ENCODE results near the gene IGF2R. TPM values are rescaled to one million over a fixed set of nuclear protein-coding genes. Genes with fewer than 3 reads are reported as not detected.
"Not testable (repeated sequence)": the region's sequence is repeated elsewhere in the genome, so short reads cannot be mapped to it uniquely, and the experiment has no call there.

Gene IGF2R, protein sequence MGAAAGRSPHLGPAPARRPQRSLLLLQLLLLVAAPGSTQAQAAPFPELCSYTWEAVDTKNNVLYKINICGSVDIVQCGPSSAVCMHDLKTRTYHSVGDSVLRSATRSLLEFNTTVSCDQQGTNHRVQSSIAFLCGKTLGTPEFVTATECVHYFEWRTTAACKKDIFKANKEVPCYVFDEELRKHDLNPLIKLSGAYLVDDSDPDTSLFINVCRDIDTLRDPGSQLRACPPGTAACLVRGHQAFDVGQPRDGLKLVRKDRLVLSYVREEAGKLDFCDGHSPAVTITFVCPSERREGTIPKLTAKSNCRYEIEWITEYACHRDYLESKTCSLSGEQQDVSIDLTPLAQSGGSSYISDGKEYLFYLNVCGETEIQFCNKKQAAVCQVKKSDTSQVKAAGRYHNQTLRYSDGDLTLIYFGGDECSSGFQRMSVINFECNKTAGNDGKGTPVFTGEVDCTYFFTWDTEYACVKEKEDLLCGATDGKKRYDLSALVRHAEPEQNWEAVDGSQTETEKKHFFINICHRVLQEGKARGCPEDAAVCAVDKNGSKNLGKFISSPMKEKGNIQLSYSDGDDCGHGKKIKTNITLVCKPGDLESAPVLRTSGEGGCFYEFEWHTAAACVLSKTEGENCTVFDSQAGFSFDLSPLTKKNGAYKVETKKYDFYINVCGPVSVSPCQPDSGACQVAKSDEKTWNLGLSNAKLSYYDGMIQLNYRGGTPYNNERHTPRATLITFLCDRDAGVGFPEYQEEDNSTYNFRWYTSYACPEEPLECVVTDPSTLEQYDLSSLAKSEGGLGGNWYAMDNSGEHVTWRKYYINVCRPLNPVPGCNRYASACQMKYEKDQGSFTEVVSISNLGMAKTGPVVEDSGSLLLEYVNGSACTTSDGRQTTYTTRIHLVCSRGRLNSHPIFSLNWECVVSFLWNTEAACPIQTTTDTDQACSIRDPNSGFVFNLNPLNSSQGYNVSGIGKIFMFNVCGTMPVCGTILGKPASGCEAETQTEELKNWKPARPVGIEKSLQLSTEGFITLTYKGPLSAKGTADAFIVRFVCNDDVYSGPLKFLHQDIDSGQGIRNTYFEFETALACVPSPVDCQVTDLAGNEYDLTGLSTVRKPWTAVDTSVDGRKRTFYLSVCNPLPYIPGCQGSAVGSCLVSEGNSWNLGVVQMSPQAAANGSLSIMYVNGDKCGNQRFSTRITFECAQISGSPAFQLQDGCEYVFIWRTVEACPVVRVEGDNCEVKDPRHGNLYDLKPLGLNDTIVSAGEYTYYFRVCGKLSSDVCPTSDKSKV (N-terminal part only)
- total RNA-seq (2014; rRNA removed) (31.5 and 37.2 TPM in 2 replicates), Bru-seq, nascent RNA (percentile 85 among the genes with signal in this experiment), BruChase-seq, experiment 1, labeled RNA remaining after a 6-hour chase (percentile 85 among the genes with signal in this experiment), BruChase-seq, experiment 2, labeled RNA remaining after a 2-hour chase (percentile 84 among the genes with signal in this experiment)
- long read RNA-seq, full-length matches to known transcripts, result 7 of 181 reads
- long read RNA-seq, partial matches to known transcripts, result 163 of 181 reads
- long read RNA-seq, other reads (novel, unspliced or antisense), result 11 of 181 reads

DNA sequence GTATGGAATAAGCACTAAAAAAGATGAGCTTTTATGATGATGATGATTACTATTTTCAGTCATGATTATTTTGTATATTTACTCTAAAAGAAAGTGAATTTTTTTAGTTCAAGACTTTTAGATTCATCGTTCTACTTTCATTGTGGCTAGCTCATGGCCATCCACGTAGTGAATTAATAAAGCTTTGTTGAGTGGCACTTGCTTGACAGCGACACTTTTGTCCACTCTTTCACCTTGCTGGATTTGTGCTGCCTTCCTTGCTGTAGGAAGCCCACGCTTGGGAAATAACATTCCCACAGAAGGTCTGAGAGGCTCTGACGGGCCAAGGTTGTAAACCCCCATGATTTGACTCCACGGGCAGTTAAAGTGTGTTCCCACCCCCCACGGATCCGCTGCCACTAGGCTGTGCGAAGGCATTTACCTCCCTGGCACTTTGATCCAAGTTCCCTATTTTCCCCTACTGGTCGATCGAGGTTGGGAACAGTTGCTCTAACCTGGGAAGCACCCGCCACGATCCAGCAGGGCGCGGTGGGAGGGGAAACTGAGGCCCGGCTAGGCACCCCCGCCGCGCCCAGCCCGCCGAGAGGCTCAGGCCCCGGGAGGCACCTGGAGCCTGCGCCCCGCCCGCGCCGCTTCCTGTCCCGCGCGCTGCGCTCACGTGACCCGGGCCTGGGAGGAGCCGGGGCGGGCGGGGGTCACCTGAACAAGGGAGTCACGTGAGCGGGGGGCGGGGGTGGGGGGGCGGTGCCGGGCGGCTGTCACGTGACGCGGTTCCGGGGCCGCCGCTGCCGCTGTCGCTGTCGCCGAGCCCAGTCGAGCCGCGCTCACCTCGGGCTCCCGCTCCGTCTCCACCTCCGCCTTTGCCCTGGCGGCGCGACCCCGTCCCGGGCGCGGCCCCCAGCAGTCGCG is at the start of gene IGF2R:
Gene IGF2R (plus strand): TSS at position 788 of the 909 bp plus-strand sequence. CDS start 165 bp downstream, outside the sequence.
- Histone ChIP-seq H3K36me3 (ENCODE audit: low read depth, low read length) (no peaks in the 10 kb centered on the region), H3K27me3 (ENCODE audit: low read length) (no peaks in the 10 kb centered on the region), H3K9ac (ENCODE audit: low read length) (peak within 1 kb of the TSS; percentile 90), H3K27ac (ENCODE audit: low read length) (peak within 1 kb of the TSS; percentile 61), H2AFZ (ENCODE audit: low read length) (peak within 1 kb of the TSS; percentile 91), H3K79me2 (ENCODE audit: low read length) (peaks cover 44% of the 10 kb centered on the region), H3K4me3 (ENCODE audit: low read length) (peak within 1 kb of the TSS; percentile 82), H3F3A (ENCODE audit: low read length, unreplicated experiment) (no peaks in the 10 kb centered on the region), H3K4me1 (ENCODE audit: insufficient read depth, low read length) (peaks cover 33% of the 10 kb centered on the region), H3K4me2 (ENCODE audit: low read length) (peak within 1 kb of the TSS; percentile 94), H3K9me2 (replicated peaks; ENCODE audit: low read length) (no peaks in the 10 kb centered on the region), H3K9me3 (ENCODE audit: low read length) (no peaks in the 10 kb centered on the region), H4K20me1 (ENCODE audit: low read length) (peaks cover 11% of the 10 kb centered on the region; the same call in 1 of the 2 replicates)
- TF ChIP-seq, protein P1, sequence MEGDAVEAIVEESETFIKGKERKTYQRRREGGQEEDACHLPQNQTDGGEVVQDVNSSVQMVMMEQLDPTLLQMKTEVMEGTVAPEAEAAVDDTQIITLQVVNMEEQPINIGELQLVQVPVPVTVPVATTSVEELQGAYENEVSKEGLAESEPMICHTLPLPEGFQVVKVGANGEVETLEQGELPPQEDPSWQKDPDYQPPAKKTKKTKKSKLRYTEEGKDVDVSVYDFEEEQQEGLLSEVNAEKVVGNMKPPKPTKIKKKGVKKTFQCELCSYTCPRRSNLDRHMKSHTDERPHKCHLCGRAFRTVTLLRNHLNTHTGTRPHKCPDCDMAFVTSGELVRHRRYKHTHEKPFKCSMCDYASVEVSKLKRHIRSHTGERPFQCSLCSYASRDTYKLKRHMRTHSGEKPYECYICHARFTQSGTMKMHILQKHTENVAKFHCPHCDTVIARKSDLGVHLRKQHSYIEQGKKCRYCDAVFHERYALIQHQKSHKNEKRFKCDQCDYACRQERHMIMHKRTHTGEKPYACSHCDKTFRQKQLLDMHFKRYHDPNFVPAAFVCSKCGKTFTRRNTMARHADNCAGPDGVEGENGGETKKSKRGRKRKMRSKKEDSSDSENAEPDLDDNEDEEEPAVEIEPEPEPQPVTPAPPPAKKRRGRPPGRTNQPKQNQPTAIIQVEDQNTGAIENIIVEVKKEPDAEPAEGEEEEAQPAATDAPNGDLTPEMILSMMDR (conservative IDR thresholded peaks at IDR 0.05; ENCODE audit: low read depth, low read length), result no peak
- TF ChIP-seq EZH2phosphoT487 (IDR thresholded peaks at IDR 0.05; ENCODE audit: borderline replicate concordance, low read length) (no peak), EZH2 (IDR thresholded peaks at IDR 0.05; ENCODE audit: low read length, unreplicated experiment) (no peak)
- ChIA-PET CTCF (no interaction called here), POLR2A (ENCODE audit: unreplicated experiment) (no interaction called here)
- peak; percentile 78 for ATAC-seq
- peak; percentile 81 for DNase-seq
- intact Hi-C loops (cut with micrococcal nuclease), result no loop called here
- BruUV-seq (replicated peaks), result TSS peak; percentile 88

DNA sequence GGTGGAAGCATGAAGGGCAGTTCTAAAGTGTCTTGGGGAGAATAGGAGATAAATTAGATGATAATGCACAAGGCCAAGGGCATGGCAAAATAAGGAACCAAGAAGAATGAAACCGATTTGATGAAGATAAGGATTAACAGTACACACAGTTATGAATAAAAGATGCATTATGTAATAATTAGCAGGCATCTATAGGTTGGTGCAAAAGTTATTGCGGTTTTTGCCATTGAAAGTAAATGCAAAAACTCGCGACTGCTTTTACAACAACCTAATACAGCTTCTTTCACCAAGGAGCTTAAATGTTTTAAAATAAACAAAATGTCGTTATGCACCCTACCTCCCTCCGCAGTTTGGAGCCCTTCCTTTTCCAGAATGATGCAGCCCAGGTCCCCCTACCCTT is 49.1 kb upstream of the IGF2R start:
- H4K20me1 ChIP-seq (ENCODE audit: low read length), result no peaks in the 10 kb centered on the region
- ChIA-PET CTCF (no interaction called here), POLR2A (ENCODE audit: unreplicated experiment) (no interaction called here)
- DNase-seq (no peak), ATAC-seq (no peak)
- H3K9me2 ChIP-seq (replicated peaks; ENCODE audit: low read length), result no peaks in the 10 kb centered on the region
- no peak overlapping the region for H3K9ac ChIP-seq (ENCODE audit: low read length)
- intact Hi-C loops (cut with micrococcal nuclease), result no loop called here
- no peak overlapping the region for H3K4me3 ChIP-seq (ENCODE audit: low read length)
- H3K4me1 ChIP-seq (ENCODE audit: insufficient read depth, low read length), result no peaks in the 10 kb centered on the region
- H3K27ac ChIP-seq (ENCODE audit: low read length), result no peak overlapping the region
- no peaks in the 10 kb centered on the region for H3F3A ChIP-seq (ENCODE audit: low read length, unreplicated experiment)
- H3K9me3 ChIP-seq (ENCODE audit: low read length), result no peaks in the 10 kb centered on the region
- H2AFZ ChIP-seq (ENCODE audit: low read length), result no peak overlapping the region
- no peaks in the 10 kb centered on the region for H3K27me3 ChIP-seq (ENCODE audit: low read length)
- no peaks in the 10 kb centered on the region for H3K79me2 ChIP-seq (ENCODE audit: low read length)
- BruUV-seq (replicated peaks), result no TSS peak
- H3K4me2 ChIP-seq (ENCODE audit: low read length), result no peak overlapping the region
- TF ChIP-seq EZH2 (IDR thresholded peaks at IDR 0.05; ENCODE audit: low read length, unreplicated experiment) (no peak), EZH2phosphoT487 (IDR thresholded peaks at IDR 0.05; ENCODE audit: borderline replicate concordance, low read length) (no peak)
- TF ChIP-seq, protein P1 (conservative IDR thresholded peaks at IDR 0.05; ENCODE audit: low read depth, low read length), result no peak
- no peaks in the 10 kb centered on the region for H3K36me3 ChIP-seq (ENCODE audit: low read depth, low read length)

DNA sequence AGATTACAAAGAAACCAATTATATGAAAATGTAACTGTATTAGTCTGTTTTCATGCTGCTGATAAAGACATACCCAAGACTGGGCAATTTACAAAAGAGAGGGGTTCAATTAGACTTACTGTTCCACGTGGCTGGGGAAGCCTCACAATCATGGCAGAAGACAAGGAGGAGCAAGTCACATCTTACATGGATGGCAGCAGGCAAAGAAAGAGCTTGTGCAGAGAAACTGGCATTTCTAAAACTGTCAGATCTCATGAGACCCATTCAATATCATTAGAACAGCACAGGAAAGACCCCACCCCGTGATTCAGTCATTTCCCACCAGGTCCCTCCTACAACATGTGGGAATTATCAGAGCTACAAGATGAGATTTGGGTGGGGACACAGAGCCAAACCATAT is 44.7 kb upstream of the IGF2R start:
- intact Hi-C loops (cut with micrococcal nuclease); H3K9ac ChIP-seq (ENCODE audit: low read length); H3K36me3 ChIP-seq (ENCODE audit: low read depth, low read length); CTCF ChIA-PET; H3K9me3 ChIP-seq (ENCODE audit: low read length); POLR2A ChIA-PET (ENCODE audit: unreplicated experiment); H3K4me2 ChIP-seq (ENCODE audit: low read length); DNase-seq; ATAC-seq; BruUV-seq (replicated peaks); H3K79me2 ChIP-seq (ENCODE audit: low read length); H3K9me2 ChIP-seq (replicated peaks; ENCODE audit: low read length); H3K4me1 ChIP-seq (ENCODE audit: insufficient read depth, low read length); H3K27me3 ChIP-seq (ENCODE audit: low read length); H3K4me3 ChIP-seq (ENCODE audit: low read length); H3F3A ChIP-seq (ENCODE audit: low read length, unreplicated experiment); H3K27ac ChIP-seq (ENCODE audit: low read length); H4K20me1 ChIP-seq (ENCODE audit: low read length); H2AFZ ChIP-seq (ENCODE audit: low read length): not testable (repeated sequence)
